ENCODE results near the gene HNRNPU.

The HNRNPU gene

DNA sequence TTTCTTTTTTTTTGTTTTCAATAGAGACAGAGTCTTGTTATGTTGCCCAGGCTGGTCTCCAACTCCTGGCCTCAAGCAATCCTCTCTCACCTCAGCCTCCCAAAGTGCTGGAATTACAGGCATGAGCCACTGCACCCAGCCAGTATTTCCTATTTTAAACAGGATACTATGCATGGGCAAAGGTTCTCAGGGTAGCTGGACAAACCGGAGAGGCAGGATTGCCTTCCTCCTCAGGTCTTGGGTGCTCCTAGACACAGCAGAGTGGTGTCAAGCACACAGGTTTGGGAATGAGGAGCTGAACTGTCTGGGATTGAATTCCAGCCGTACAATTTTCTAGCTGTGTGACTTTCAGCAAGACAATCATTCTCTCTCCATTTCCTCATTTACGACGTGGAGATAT lies 22.9 kb upstream of the HNRNPU start:
- Histone ChIP-seq H3K4me3 (replicated peaks; ENCODE audit: insufficient read depth, low read length) (no peak overlapping the region), H3K27ac (replicated peaks) (no peak overlapping the region), H3K27me3 (ENCODE audit: insufficient read depth, poor library complexity, severe bottlenecking) (no peaks in the 10 kb centered on the region)
- TF ChIP-seq GABPA (IDR thresholded peaks at IDR 0.05; ENCODE audit: low read depth) (no peak), CTCF (IDR thresholded peaks at IDR 0.05; ENCODE audit: insufficient read depth, low read length) (no peak), SPI1 (IDR thresholded peaks at IDR 0.05; ENCODE audit: borderline replicate concordance, low read depth) (no peak), POLR2AphosphoS5 (IDR thresholded peaks at IDR 0.05; ENCODE audit: low read depth) (no peak)
- DNase-seq (ENCODE audit: low read depth in 1 of 2, low spot score in 1 of 2) = no peak

DNA sequence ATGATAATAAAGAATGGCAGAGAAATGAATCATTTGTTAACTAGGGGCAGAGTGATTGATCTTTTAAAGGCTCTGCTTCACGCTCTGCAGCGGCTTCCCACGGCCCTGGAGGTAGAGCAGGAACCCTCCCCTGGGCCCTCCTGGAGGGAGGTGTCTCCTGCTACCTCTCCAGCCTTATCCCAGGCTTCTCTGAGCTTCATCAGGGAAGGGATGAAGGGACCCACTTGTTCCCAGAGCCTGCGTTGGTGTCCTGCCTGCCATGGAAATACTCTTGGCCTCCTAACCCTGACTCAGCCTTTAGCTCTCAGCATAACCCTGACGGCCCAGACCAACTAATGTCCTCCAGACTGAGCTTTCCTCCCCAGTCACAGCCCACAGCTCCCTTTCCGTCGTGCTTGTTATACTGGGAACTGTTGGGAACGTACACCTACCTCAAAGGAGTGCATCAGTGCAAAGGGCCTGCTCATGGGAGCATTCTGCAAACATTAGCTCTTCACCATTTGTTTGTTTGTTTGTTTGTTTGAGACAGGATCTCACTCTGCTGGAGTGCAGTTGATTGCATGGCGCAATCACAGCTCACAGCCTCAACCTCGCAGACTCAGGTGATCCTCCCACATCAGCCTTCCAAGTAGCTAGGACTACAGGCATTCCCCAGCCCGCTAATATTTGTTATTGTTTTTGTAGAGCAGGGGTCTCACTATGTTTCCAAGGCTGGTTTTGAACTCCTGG lies 17.4 kb upstream of the HNRNPU start:
- Histone ChIP-seq H3K27ac (replicated peaks) (no peak overlapping the region), H3K27me3 (ENCODE audit: insufficient read depth, poor library complexity, severe bottlenecking) (no peaks in the 10 kb centered on the region), H3K4me3 (replicated peaks; ENCODE audit: insufficient read depth, low read length) (no peak overlapping the region)
- no peak for TF ChIP-seq GABPA (IDR thresholded peaks at IDR 0.05; ENCODE audit: low read depth)
- DNase-seq (ENCODE audit: low read depth in 1 of 2, low spot score in 1 of 2) = no peak

GRCh38 chr1:244878681-244879080 lies 14.3 kb upstream of the HNRNPU start:
- no peak overlapping the region for H3K27ac ChIP-seq (replicated peaks)
- TF ChIP-seq SPI1 (IDR thresholded peaks at IDR 0.05; ENCODE audit: borderline replicate concordance, low read depth) (no peak), CTCF (IDR thresholded peaks at IDR 0.05; ENCODE audit: insufficient read depth, low read length) (no peak), POLR2AphosphoS5 (IDR thresholded peaks at IDR 0.05; ENCODE audit: low read depth) (no peak), GABPA (IDR thresholded peaks at IDR 0.05; ENCODE audit: low read depth) (no peak)
- TF ChIP-seq, protein P1, sequence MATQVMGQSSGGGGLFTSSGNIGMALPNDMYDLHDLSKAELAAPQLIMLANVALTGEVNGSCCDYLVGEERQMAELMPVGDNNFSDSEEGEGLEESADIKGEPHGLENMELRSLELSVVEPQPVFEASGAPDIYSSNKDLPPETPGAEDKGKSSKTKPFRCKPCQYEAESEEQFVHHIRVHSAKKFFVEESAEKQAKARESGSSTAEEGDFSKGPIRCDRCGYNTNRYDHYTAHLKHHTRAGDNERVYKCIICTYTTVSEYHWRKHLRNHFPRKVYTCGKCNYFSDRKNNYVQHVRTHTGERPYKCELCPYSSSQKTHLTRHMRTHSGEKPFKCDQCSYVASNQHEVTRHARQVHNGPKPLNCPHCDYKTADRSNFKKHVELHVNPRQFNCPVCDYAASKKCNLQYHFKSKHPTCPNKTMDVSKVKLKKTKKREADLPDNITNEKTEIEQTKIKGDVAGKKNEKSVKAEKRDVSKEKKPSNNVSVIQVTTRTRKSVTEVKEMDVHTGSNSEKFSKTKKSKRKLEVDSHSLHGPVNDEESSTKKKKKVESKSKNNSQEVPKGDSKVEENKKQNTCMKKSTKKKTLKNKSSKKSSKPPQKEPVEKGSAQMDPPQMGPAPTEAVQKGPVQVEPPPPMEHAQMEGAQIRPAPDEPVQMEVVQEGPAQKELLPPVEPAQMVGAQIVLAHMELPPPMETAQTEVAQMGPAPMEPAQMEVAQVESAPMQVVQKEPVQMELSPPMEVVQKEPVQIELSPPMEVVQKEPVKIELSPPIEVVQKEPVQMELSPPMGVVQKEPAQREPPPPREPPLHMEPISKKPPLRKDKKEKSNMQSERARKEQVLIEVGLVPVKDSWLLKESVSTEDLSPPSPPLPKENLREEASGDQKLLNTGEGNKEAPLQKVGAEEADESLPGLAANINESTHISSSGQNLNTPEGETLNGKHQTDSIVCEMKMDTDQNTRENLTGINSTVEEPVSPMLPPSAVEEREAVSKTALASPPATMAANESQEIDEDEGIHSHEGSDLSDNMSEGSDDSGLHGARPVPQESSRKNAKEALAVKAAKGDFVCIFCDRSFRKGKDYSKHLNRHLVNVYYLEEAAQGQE (IDR thresholded peaks at IDR 0.05; ENCODE audit: insufficient replicate concordance, low read depth) = no peak

DNA sequence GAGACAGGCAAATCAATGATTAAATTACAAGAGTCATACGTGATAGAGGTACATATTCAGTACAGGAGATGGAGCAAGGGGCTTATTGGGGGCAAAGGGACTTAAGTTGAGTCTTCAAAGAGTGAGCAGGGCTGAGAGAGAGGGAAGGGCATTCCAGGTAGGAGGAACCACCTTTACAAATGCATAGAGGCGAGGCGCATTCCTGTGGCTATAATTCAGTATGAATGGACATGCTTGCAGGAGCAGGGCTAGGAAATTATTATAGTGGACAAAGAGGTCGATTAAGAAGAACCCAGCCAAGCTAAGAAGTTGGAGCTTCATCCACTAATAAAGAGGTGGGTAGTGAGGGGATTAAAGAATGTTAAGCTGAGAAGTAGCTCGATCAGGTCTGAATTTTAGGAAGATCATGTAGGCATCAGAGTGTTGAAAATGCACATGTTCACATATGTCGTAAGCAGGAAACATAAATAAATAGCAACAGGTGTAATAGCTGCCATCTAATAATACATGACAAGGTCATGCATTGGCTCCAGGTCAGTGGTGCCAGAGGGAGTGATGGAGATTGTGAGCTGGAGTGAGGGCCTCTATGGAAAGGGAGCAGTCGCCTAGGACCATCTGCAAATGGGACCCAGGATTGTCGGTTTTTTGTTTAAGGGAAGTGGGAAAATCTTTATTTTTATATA lies 12.0 kb upstream of the HNRNPU start:
- no peak overlapping the region for H3K27ac ChIP-seq (replicated peaks)
- H3K4me3 ChIP-seq (replicated peaks; ENCODE audit: insufficient read depth, low read length) = no peak overlapping the region
- TF ChIP-seq, protein P1 (IDR thresholded peaks at IDR 0.05; ENCODE audit: insufficient replicate concordance, low read depth) = no peak
- TF ChIP-seq CTCF (IDR thresholded peaks at IDR 0.05; ENCODE audit: insufficient read depth, low read length) = no peak
- TF ChIP-seq POLR2AphosphoS5 (IDR thresholded peaks at IDR 0.05; ENCODE audit: low read depth) = no peak
- TF ChIP-seq GABPA (IDR thresholded peaks at IDR 0.05; ENCODE audit: low read depth) = no peak
- no peak for TF ChIP-seq SPI1 (IDR thresholded peaks at IDR 0.05; ENCODE audit: borderline replicate concordance, low read depth)
- no peak for DNase-seq (ENCODE audit: low read depth in 1 of 2, low spot score in 1 of 2)
- H3K27me3 ChIP-seq (ENCODE audit: insufficient read depth, poor library complexity, severe bottlenecking) = no peaks in the 10 kb centered on the region

More at GRCh38 chr1:244878681-244879080, 14.3 kb upstream of the HNRNPU start:
- no peaks in the 10 kb centered on the region for H3K27me3 ChIP-seq (ENCODE audit: insufficient read depth, poor library complexity, severe bottlenecking)
- H3K4me3 ChIP-seq (replicated peaks; ENCODE audit: insufficient read depth, low read length) = no peak overlapping the region
- DNase-seq (ENCODE audit: low read depth in 1 of 2, low spot score in 1 of 2) = no peak
